ENCODE data around the gene SYT7.

Gene SYT7

GRCh38 chr11:61613051-61613450 lies 32.2 kb upstream of the SYT7 start:
- Histone ChIP-seq H3K36me3 (ENCODE audit: insufficient read depth, low read length) (no peaks in the 10 kb centered on the region), H3K79me2 (ENCODE audit: insufficient read depth, low read length) (no peaks in the 10 kb centered on the region), H2AFZ (ENCODE audit: low read depth, low read length) (no peak overlapping the region), H3K4me1 (ENCODE audit: insufficient read depth, low read length) (no peaks in the 10 kb centered on the region), H3K9me3 (ENCODE audit: insufficient read depth, low read length, severe bottlenecking) (no peaks in the 10 kb centered on the region), H3K27ac (ENCODE audit: low read length) (no peak overlapping the region), H4K20me1 (ENCODE audit: insufficient read depth, low read length) (peaks cover 2% of the 10 kb centered on the region), H3K27me3 (ENCODE audit: insufficient read depth, low read length, poor library complexity) (peaks cover 8% of the 10 kb centered on the region), H3K9ac (ENCODE audit: low read depth, low read length) (no peak overlapping the region), H3K4me2 (ENCODE audit: insufficient read depth, low read length) (no peak overlapping the region), H3K4me3 (ENCODE audit: low read depth in 1 of 2, low read length in 2 of 2) (no peak overlapping the region)
- no peak for ATAC-seq (ENCODE audit: insufficient read depth, low read depth)
- no peak for TF ChIP-seq CTCF (IDR thresholded peaks at IDR 0.05; ENCODE audit: borderline replicate concordance, extremely low read depth, low read length, poor library complexity, severe bottlenecking)
- no peak for TF ChIP-seq EZH2 (IDR thresholded peaks at IDR 0.05; ENCODE audit: borderline replicate concordance, low read depth, low read length, severe bottlenecking)
- no peak for DNase-seq

- no peak for ATAC-seq (ENCODE audit: insufficient read depth, low read depth)
- Histone ChIP-seq H3K4me1 (ENCODE audit: insufficient read depth, low read length) (no peaks in the 10 kb centered on the region), H3K9ac (ENCODE audit: low read depth, low read length) (no peak overlapping the region), H4K20me1 (ENCODE audit: insufficient read depth, low read length) (peaks cover 8% of the 10 kb centered on the region), H3K27me3 (ENCODE audit: insufficient read depth, low read length, poor library complexity) (peaks cover 8% of the 10 kb centered on the region), H3K4me3 (ENCODE audit: low read depth in 1 of 2, low read length in 2 of 2) (no peak overlapping the region), H3K4me2 (ENCODE audit: insufficient read depth, low read length) (no peak overlapping the region), H3K36me3 (ENCODE audit: insufficient read depth, low read length) (no peaks in the 10 kb centered on the region), H3K79me2 (ENCODE audit: insufficient read depth, low read length) (no peaks in the 10 kb centered on the region), H3K9me3 (ENCODE audit: insufficient read depth, low read length, severe bottlenecking) (no peaks in the 10 kb centered on the region), H3K27ac (ENCODE audit: low read length) (no peak overlapping the region), H2AFZ (ENCODE audit: low read depth, low read length) (no peak overlapping the region)
- no peak for DNase-seq
- no peak for TF ChIP-seq CTCF (IDR thresholded peaks at IDR 0.05; ENCODE audit: borderline replicate concordance, extremely low read depth, low read length, poor library complexity, severe bottlenecking)
- TF ChIP-seq EZH2 (IDR thresholded peaks at IDR 0.05; ENCODE audit: borderline replicate concordance, low read depth, low read length, severe bottlenecking) = no peak
Observed at GRCh38 chr11:61611309-61611708, 30.4 kb upstream of the SYT7 start.

GRCh38 chr11:61610905-61611304 lies 30.0 kb upstream of the SYT7 start:
- Histone ChIP-seq H3K27ac (ENCODE audit: low read length) (no peak overlapping the region), H3K4me3 (ENCODE audit: low read depth in 1 of 2, low read length in 2 of 2) (no peak overlapping the region), H3K36me3 (ENCODE audit: insufficient read depth, low read length) (no peaks in the 10 kb centered on the region), H2AFZ (ENCODE audit: low read depth, low read length) (no peak overlapping the region), H3K27me3 (ENCODE audit: insufficient read depth, low read length, poor library complexity) (peaks cover 8% of the 10 kb centered on the region), H3K9me3 (ENCODE audit: insufficient read depth, low read length, severe bottlenecking) (no peaks in the 10 kb centered on the region), H3K79me2 (ENCODE audit: insufficient read depth, low read length) (no peaks in the 10 kb centered on the region), H3K9ac (ENCODE audit: low read depth, low read length) (no peak overlapping the region), H3K4me2 (ENCODE audit: insufficient read depth, low read length) (no peak overlapping the region), H3K4me1 (ENCODE audit: insufficient read depth, low read length) (no peaks in the 10 kb centered on the region), H4K20me1 (ENCODE audit: insufficient read depth, low read length) (peaks cover 10% of the 10 kb centered on the region)
- ATAC-seq (ENCODE audit: insufficient read depth, low read depth) = no peak
- no peak for TF ChIP-seq CTCF (IDR thresholded peaks at IDR 0.05; ENCODE audit: borderline replicate concordance, extremely low read depth, low read length, poor library complexity, severe bottlenecking)
- no peak for TF ChIP-seq EZH2 (IDR thresholded peaks at IDR 0.05; ENCODE audit: borderline replicate concordance, low read depth, low read length, severe bottlenecking)
- no peak for DNase-seq

GRCh38 chr11:61609980-61610366 lies 29.1 kb upstream of the SYT7 start:
- TF ChIP-seq CTCF (IDR thresholded peaks at IDR 0.05; ENCODE audit: borderline replicate concordance, extremely low read depth, low read length, poor library complexity, severe bottlenecking) (peak; percentile 32), EZH2 (IDR thresholded peaks at IDR 0.05; ENCODE audit: borderline replicate concordance, low read depth, low read length, severe bottlenecking) (no peak)
- H3K9ac ChIP-seq (ENCODE audit: low read depth, low read length) = no peak overlapping the region
- H3K27me3 ChIP-seq (ENCODE audit: insufficient read depth, low read length, poor library complexity) = peaks cover 6% of the 10 kb centered on the region

More at GRCh38 chr11:61609980-61610366, 29.1 kb upstream of the SYT7 start:
- H3K4me2 ChIP-seq (ENCODE audit: insufficient read depth, low read length) = no peak overlapping the region
- peak; percentile 7 for DNase-seq
- no peak for ATAC-seq (ENCODE audit: insufficient read depth, low read depth)
- no peak overlapping the region for H3K27ac ChIP-seq (ENCODE audit: low read length)
- H3K36me3 ChIP-seq (ENCODE audit: insufficient read depth, low read length) = no peaks in the 10 kb centered on the region
- no peaks in the 10 kb centered on the region for H3K4me1 ChIP-seq (ENCODE audit: insufficient read depth, low read length)
- H2AFZ ChIP-seq (ENCODE audit: low read depth, low read length) = no peak overlapping the region
- no peak overlapping the region for H3K4me3 ChIP-seq (ENCODE audit: low read depth in 1 of 2, low read length in 2 of 2)
- H3K9me3 ChIP-seq (ENCODE audit: insufficient read depth, low read length, severe bottlenecking) = no peaks in the 10 kb centered on the region
- H3K79me2 ChIP-seq (ENCODE audit: insufficient read depth, low read length) = no peaks in the 10 kb centered on the region
- H4K20me1 ChIP-seq (ENCODE audit: insufficient read depth, low read length) = peaks cover 14% of the 10 kb centered on the region

Measured in DND-41 (cell line).